HEK293T (cell line): ENCODE measurements around the gene HNRNPK.

Source experiments
- BHLHE40 ChIP-seq: fragments of 450-650 bp; IDR thresholded peaks from 2 replicates; pipeline ENCODE4 v1.6.1; 2016; ENCODE audit warnings: mild to moderate bottlenecking, moderate library complexity, borderline replicate concordance
- CTBP1 ChIP-seq: fragments of 450-650 bp; IDR thresholded peaks from 2 replicates; pipeline ENCODE4 v1.6.1; 2016; ENCODE audit warnings: borderline replicate concordance
- ELF4 ChIP-seq: fragments of 450-650 bp; IDR thresholded peaks from 2 replicates; pipeline ENCODE4 v1.6.1; 2017; ENCODE audit warnings: antibody characterized with exemption
- FOXM1 ChIP-seq: fragments of 450-650 bp; IDR thresholded peaks from 2 replicates; pipeline ENCODE4 v1.6.1; 2017; ENCODE audit warnings: mild to moderate bottlenecking, borderline replicate concordance
- HDGF ChIP-seq: fragments of 450-650 bp; IDR thresholded peaks from 2 replicates; pipeline ENCODE4 v1.6.1; 2017; ENCODE audit warnings: antibody characterized with exemption, borderline replicate concordance
- SP1 ChIP-seq: fragments of 450-650 bp; IDR thresholded peaks from 2 replicates; pipeline ENCODE4 v1.6.1; 2017
- SUZ12 ChIP-seq: fragments of 450-650 bp; IDR thresholded peaks from 2 replicates; pipeline ENCODE4 v1.6.1; 2016; ENCODE audit warnings: mild to moderate bottlenecking
- TARDBP ChIP-seq: fragments of 450-650 bp; IDR thresholded peaks from 2 replicates; pipeline ENCODE4 v1.6.1; 2016
- ZNF384 ChIP-seq: fragments of 450-650 bp; IDR thresholded peaks from 2 replicates; pipeline ENCODE4 v1.6.1; 2016

DNA sequence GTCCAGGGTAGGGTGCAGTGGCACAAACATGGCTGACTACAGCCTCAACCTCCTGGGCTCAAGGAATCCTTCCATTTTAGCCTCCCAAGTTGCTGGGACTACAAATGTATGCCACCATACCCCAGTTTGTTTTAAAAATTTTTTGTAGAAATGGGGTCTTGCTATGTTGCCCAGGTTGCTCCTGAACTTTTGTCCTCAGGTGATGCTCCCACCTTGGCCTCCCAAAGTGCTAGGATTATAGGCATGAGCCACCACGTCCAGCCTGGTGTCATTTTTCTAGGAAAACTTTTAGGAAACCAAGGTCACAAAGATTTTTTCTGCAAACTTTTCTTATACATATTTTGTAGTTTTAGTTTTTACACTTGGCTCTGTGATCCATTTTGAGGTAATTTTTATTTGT lies 11.3 kb upstream of the HNRNPK start:
- TF ChIP-seq SP1 (no peak), CTBP1 (no peak), ELF4 (no peak), FOXM1 (no peak), HDGF (no peak), ZNF384 (no peak), TARDBP (no peak), SUZ12 (no peak), BHLHE40 (no peak)
